ENCODE data around the gene KRTAP1-3. TPM values are rescaled to one million over a fixed set of nuclear protein-coding genes. Genes with fewer than 3 reads are reported as not detected.

Gene KRTAP1-3
- total RNA-seq, 2 donors from 2014 or later, result not detected

Other genes with a start within 250 kb of the KRTAP1-3 start
- not detected for gene KRT28, start 234.9 kb downstream of the KRTAP1-3 start, total RNA-seq
- gene KRT10, start 212.3 kb downstream of the KRTAP1-3 start, total RNA-seq, result 10 to 100 TPM; 29.0 to 45.9 TPM
- gene KRT12, start 167.7 kb downstream of the KRTAP1-3 start, total RNA-seq, result not detected
- not detected for gene KRT20, start 149.6 kb downstream of the KRTAP1-3 start, total RNA-seq
- gene KRT23, start 97.2 kb downstream of the KRTAP1-3 start, total RNA-seq, result under 1 TPM in 1 of 2 donors, not detected in 1; 0.50 TPM
- not detected for gene KRT39, start 67.9 kb downstream of the KRTAP1-3 start, total RNA-seq
- gene KRT40, start 50.5 kb downstream of the KRTAP1-3 start, total RNA-seq, result not detected
- not detected for gene KRTAP3-3, start 40.7 kb downstream of the KRTAP1-3 start, total RNA-seq
- gene KRTAP3-2, start 35.0 kb downstream of the KRTAP1-3 start, total RNA-seq, result not detected
- gene KRTAP3-1, start 25.7 kb downstream of the KRTAP1-3 start, total RNA-seq, result not detected
- not detected for gene KRTAP1-5, start 7.7 kb downstream of the KRTAP1-3 start, total RNA-seq
- not detected for gene KRTAP1-4, start 4.7 kb downstream of the KRTAP1-3 start, total RNA-seq
- gene KRTAP1-1, start 6.6 kb upstream of the KRTAP1-3 start, total RNA-seq, result not detected
- gene KRTAP2-1, start 12.4 kb upstream of the KRTAP1-3 start, total RNA-seq, result not detected
- not detected for gene KRTAP2-2, start 20.4 kb upstream of the KRTAP1-3 start, total RNA-seq
- gene KRTAP2-3, start 25.2 kb upstream of the KRTAP1-3 start, total RNA-seq, result not detected
- not detected for gene KRTAP2-4, start 31.0 kb upstream of the KRTAP1-3 start, total RNA-seq
- gene KRTAP4-7, start 49.3 kb upstream of the KRTAP1-3 start, total RNA-seq, result not detected
- not detected for gene KRTAP4-8, start 63.3 kb upstream of the KRTAP1-3 start, total RNA-seq
- not detected for gene KRTAP4-16, start 67.3 kb upstream of the KRTAP1-3 start, total RNA-seq
- not detected for gene KRTAP4-9, start 70.5 kb upstream of the KRTAP1-3 start, total RNA-seq
- not detected for gene KRTAP4-11, start 83.5 kb upstream of the KRTAP1-3 start, total RNA-seq
- not detected for gene KRTAP4-12, start 89.3 kb upstream of the KRTAP1-3 start, total RNA-seq
- not detected for gene KRTAP4-6, start 105.7 kb upstream of the KRTAP1-3 start, total RNA-seq
- gene KRTAP4-5, start 115.0 kb upstream of the KRTAP1-3 start, total RNA-seq, result not detected
- gene KRTAP4-4, start 125.9 kb upstream of the KRTAP1-3 start, total RNA-seq, result not detected
- not detected for gene KRTAP4-3, start 133.3 kb upstream of the KRTAP1-3 start, total RNA-seq
- not detected for gene KRTAP4-2, start 143.3 kb upstream of the KRTAP1-3 start, total RNA-seq
- not detected for gene KRTAP4-1, start 150.0 kb upstream of the KRTAP1-3 start, total RNA-seq
- gene KRTAP9-1, start 155.0 kb upstream of the KRTAP1-3 start, total RNA-seq, result not detected
- not detected for gene KRTAP9-2, start 191.8 kb upstream of the KRTAP1-3 start, total RNA-seq
- gene KRTAP9-3, start 197.6 kb upstream of the KRTAP1-3 start, total RNA-seq, result not detected
- not detected for gene KRTAP9-8, start 203.1 kb upstream of the KRTAP1-3 start, total RNA-seq
- gene KRTAP9-4, start 214.8 kb upstream of the KRTAP1-3 start, total RNA-seq, result not detected
- gene KRTAP9-9, start 220.5 kb upstream of the KRTAP1-3 start, total RNA-seq, result not detected
- gene KRTAP9-6, start 230.5 kb upstream of the KRTAP1-3 start, total RNA-seq, result not detected
- not detected for gene KRTAP9-7, start 240.8 kb upstream of the KRTAP1-3 start, total RNA-seq

Measured in activated T-helper 17 cell treated with anti-CD3 and anti-CD28 coated beads, Interleukin-2, amount 50 U/mL, for 72 hours (primary cell).